Esophagus muscularis mucosa (tissue), 4 donors: ENCODE measurements around the gene NIBAN1. TPM values are rescaled to one million over a fixed set of nuclear protein-coding genes. Genes with fewer than 3 reads are reported as not detected.

Source experiments
- DNase-seq: peaks from one replicate; pipeline ENCODE4 v3.0.0-alpha.2; 2017; ENCODE audit errors: extremely low spot score
- H3K27ac ChIP-seq, 4 donors: fragments of 200-600 bp; sonication (generic); replicated peaks in 1 of 4; 1 replicate in 3 of 4; 2 replicates in 1 of 4; pipeline ENCODE4 v1.5.1; 2016 to 2019; ENCODE audit warnings: mild to moderate bottlenecking in 1 of 4
- H3K27me3 ChIP-seq, 4 donors: fragments of 200-600 bp; sonication (generic); one replicate each; pipeline versions ENCODE4 v1.5.1 to v1.6.0; 2016 to 2019
- H3K36me3 ChIP-seq, 4 donors: fragments of 200-600 bp; sonication (generic); one replicate each; pipeline ENCODE4 v1.5.1; 2016 to 2019
- H3K4me1 ChIP-seq, 4 donors: fragments of 200-600 bp; sonication (generic); one replicate each; pipeline ENCODE4 v1.5.1; 2016 to 2019
- H3K4me3 ChIP-seq, 4 donors: fragments of 200-600 bp; sonication (generic); 1 replicate in 2 of 4; 2 replicates in 2 of 4; pipeline ENCODE4 v1.5.1; 2016 to 2019; ENCODE audit warnings: mild to moderate bottlenecking in 4 of 4, moderate library complexity in 1 of 4
- H3K9me3 ChIP-seq, 4 donors: fragments of 200-600 bp; sonication (generic); 1 replicate in 3 of 4; 2 replicates in 1 of 4; pipeline ENCODE4 v1.5.1; 2016 to 2019
- EP300 ChIP-seq: sonication (generic); formaldehyde crosslinking; IDR thresholded peaks from one replicate; pipeline ENCODE4 v1.6.1; 2017; ENCODE audit warnings: antibody characterized with exemption
- POLR2A ChIP-seq: fragments of 450-650 bp; IDR thresholded peaks from one replicate; pipeline ENCODE4 v1.6.1; 2017; ENCODE audit warnings: antibody characterized with exemption, moderate library complexity, mild to moderate bottlenecking, low read depth
- POLR2AphosphoS5 ChIP-seq, 2 donors: sonication (generic); formaldehyde crosslinking; IDR thresholded peaks; one replicate each; pipeline ENCODE4 v1.6.1; 2017; ENCODE audit warnings: antibody characterized with exemption in 2 of 2
- WGBS: methylation state at CpG from one replicate; pipeline ENCODE4 v1.1.5; 2018; 5-methylcytosine and 5-hydroxymethylcytosine counted together
- intact Hi-C: fragments of 100-400 bp; cut with DNase I; formaldehyde crosslinking; loops from one replicate; pipeline ENCODE4 v1.15.1; 2023
- total RNA-seq, 4 donors: library from RNA; depleted of rRNA; stranded (reverse); fragments of >200 nt; gene quantifications; one replicate each; pipeline versions ENCODE4 v1.1.0 to v1.2.1, GENCODE V29; 2016
- TF ChIP-seq, protein P1 (sequence below), 3 experiments: fragments of 200-600 bp in 2 of 3; fragments of 450-650 bp in 1 of 3; sonication (generic) in 2 of 3; IDR thresholded peaks; one replicate each; pipeline ENCODE4 v1.5.1; 2017 to 2019; ENCODE audit warnings: antibody characterized with exemption in 3 of 3, mild to moderate bottlenecking in 2 of 3, moderate library complexity in 1 of 3

NIBAN1 gene
- total RNA-seq, 4 donors from 2014 or later, result 493 to 813 (median 584) TPM

DNA sequence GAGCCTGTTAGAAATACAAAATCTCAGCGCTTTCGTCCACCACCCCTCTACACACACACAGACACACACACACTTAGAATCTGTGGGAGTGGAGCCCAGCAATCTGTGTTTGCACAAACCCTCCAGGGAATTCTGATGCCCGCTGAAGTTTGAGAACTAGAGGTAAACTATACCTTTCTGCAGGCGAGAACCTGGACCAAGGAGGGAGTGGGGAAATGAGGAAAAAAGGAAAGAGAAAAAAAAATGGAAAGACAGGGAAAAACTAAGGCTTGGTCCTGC lies 468 bp upstream of the NIBAN1 start:
- DNase-seq, result no peak
- WGBS, result 59% methylated on average over 4 of the region's 4 CpGs
- no peaks in the 10 kb centered on the region for H3K27me3 ChIP-seq
- H3K36me3 ChIP-seq, result no peaks in the 10 kb centered on the region
- H3K27ac ChIP-seq, result peak overlapping the region; percentile 89 to 96 (median 95)
- peaks cover 9 to 31% (median 31%) of the 10 kb centered on the region in 4 donors for H3K4me1 ChIP-seq
- H3K9me3 ChIP-seq, result no peaks in the 10 kb centered on the region
- peak overlapping the region; percentile 73 to 97 (median 93) for H3K4me3 ChIP-seq
- TF ChIP-seq, protein P1, sequence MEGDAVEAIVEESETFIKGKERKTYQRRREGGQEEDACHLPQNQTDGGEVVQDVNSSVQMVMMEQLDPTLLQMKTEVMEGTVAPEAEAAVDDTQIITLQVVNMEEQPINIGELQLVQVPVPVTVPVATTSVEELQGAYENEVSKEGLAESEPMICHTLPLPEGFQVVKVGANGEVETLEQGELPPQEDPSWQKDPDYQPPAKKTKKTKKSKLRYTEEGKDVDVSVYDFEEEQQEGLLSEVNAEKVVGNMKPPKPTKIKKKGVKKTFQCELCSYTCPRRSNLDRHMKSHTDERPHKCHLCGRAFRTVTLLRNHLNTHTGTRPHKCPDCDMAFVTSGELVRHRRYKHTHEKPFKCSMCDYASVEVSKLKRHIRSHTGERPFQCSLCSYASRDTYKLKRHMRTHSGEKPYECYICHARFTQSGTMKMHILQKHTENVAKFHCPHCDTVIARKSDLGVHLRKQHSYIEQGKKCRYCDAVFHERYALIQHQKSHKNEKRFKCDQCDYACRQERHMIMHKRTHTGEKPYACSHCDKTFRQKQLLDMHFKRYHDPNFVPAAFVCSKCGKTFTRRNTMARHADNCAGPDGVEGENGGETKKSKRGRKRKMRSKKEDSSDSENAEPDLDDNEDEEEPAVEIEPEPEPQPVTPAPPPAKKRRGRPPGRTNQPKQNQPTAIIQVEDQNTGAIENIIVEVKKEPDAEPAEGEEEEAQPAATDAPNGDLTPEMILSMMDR (IDR thresholded peaks at IDR 0.05), result no peak
- TF ChIP-seq POLR2A (no peak), EP300 (no peak), POLR2AphosphoS5 (IDR thresholded peaks at IDR 0.05) (no peak)
- intact Hi-C loops, result loop anchor here (5.0 kb wide), 1 partner anchor 82 kb away; no protein-coding TSS in a partner anchor

DNA sequence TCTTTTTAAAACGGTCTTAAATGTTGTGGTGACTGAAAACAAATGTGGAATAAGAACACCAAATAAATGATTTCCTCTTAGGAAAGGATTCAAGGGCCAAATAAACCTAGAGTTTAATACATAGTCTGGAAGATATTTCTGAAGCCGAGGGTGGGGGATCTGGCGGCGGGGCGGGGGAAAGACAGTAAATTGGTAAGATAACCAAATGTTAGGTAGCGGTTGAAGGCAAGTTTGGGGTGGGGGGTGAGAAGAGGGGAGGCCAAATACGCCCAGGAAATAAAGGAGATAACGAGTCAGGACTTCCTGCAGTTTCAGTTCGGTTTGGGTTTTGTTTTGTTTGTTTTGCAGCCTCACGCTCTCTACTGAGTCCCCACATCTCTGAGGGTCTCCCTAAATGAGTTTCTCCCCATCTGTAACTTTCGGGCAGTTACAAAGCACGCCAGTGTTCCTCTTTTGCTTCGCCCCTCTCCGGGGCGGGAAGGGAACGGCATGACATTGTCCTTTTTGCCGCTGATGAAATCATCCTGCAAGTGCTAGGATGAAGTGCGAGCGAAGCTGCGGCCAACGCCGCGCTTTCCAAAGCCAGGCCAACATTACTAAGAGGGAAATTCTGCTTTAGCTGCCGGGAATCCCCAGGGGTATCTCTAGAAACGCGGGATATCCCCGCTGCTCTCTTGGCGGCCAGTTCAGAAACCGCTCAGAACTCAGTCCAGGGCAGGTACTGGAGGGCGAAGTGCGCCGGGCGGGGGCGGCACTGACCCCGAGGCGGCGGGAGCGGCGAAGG lies 844 bp downstream of the NIBAN1 start:
- Histone ChIP-seq H3K27me3 (no peaks in the 10 kb centered on the region), H3K4me3 (peak overlapping the region; percentile 73 to 97 (median 93)), H3K9me3 (no peaks in the 10 kb centered on the region), H3K27ac (peak overlapping the region; percentile 89 to 96 (median 95)), H3K36me3 (no peaks in the 10 kb centered on the region), H3K4me1 (peaks cover 13 to 44% (median 44%) of the 10 kb centered on the region in 4 donors)
- intact Hi-C loops, result loop anchor here (5.0 kb wide), 1 partner anchor 81 kb away; no protein-coding TSS in a partner anchor
- no peak for DNase-seq
- 4% methylated on average over 20 of the region's 39 CpGs for WGBS
- peak in 1 of 2 donors; percentile 49 for TF ChIP-seq POLR2AphosphoS5 (IDR thresholded peaks at IDR 0.05)
- TF ChIP-seq, protein P1 (IDR thresholded peaks at IDR 0.05), result no peak
- no peak for TF ChIP-seq EP300
- no peak for TF ChIP-seq POLR2A

DNA sequence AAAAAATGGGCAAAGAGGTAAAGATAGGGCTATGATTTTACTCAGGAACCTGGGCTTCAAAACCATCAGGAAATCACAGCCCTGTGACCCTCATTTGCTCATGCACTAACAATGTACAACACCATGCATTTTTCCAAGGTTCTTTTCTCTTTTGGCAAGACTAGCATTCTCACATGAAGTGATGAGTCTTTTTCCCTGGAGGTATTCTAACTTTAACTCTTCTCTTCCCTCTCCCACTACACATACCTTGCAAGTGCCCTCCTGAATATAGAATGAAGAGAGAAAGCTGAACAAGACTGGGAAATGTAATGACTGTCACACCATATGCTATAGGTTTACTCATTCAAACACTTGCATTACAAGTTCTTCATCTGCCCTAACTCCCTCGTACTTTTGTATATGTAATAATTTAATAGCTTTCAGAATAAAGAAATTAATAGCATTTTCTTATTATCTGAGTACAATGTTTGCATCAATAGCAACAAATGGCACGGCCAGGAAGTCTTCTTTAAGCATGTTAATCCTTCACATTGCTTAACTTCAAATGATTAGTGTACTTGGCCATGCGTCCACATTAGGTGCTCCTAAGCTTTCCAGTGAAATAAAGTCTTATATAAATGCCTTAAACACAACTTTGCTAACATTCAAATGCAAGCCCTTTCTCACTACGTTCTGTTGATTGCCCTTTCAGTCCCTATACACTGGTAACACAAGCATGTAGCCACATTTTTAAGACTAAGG lies 1.8 kb downstream of the NIBAN1 start:
- Histone ChIP-seq H3K9me3 (no peaks in the 10 kb centered on the region), H3K4me1 (peaks cover 18 to 51% (median 50%) of the 10 kb centered on the region in 4 donors), H3K4me3 (peak overlapping the region; percentile 73 to 97 (median 93)), H3K27me3 (no peaks in the 10 kb centered on the region), H3K36me3 (no peaks in the 10 kb centered on the region), H3K27ac (peak overlapping the region; percentile 89 to 96 (median 95))
- TF ChIP-seq, protein P1 (IDR thresholded peaks at IDR 0.05), result no peak
- TF ChIP-seq POLR2A (no peak), EP300 (no peak), POLR2AphosphoS5 (IDR thresholded peaks at IDR 0.05) (peak in 1 of 2 donors; percentile 41)
- 29% methylated on average over 4 of the region's 4 CpGs for WGBS
- DNase-seq, result no peak
- intact Hi-C loops, result loop anchor here (5.0 kb wide), 1 partner anchor 80 kb away; no protein-coding TSS in a partner anchor

DNA sequence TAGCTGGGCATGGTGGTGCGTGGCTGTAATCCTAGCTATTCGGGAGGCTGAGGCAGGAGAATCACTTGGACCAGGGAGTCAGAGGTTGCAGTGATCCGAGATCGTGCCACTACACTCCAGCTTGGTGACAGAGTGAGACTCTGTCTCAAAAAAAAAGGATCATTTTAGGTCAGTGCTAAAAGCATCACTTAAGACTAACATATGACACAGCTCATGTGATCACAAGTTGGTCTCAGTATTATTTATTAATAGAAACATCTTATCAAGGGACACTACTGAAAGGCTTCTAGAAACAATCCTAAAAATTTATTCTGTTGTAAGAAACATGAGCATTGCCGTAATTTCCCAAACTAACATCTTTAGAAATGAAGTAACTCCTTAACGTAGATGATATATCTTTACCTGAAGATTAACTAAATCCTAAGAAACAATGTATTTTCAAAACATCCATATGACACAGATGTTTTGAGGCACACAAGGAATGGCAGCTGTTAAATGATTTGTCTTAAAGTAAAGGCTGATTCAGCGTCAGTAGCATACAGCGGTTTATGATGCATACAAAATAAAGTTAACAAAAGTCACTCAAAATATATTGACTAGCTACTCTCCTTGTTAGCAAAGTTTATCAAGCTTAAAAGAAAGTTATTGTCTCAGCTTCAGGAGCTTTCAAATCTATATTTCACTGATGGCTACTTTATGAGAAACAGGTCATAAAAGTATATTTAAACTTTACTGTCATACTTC lies 2.6 kb downstream of the NIBAN1 start:
- no peaks in the 10 kb centered on the region for H3K36me3 ChIP-seq
- peak overlapping the region; percentile 73 to 97 (median 93) for H3K4me3 ChIP-seq
- H3K9me3 ChIP-seq, result no peaks in the 10 kb centered on the region
- 63% methylated on average over 8 of the region's 8 CpGs for WGBS
- no peak for TF ChIP-seq POLR2A
- no peak for TF ChIP-seq EP300
- TF ChIP-seq, protein P1 (IDR thresholded peaks at IDR 0.05), result no peak
- TF ChIP-seq POLR2AphosphoS5 (IDR thresholded peaks at IDR 0.05), result no peak
- no peak for DNase-seq
- no peaks in the 10 kb centered on the region for H3K27me3 ChIP-seq
- intact Hi-C loops, result loop anchor here (5.0 kb wide), 1 partner anchor 79 kb away; no protein-coding TSS in a partner anchor
- H3K4me1 ChIP-seq, result peaks cover 24 to 59% (median 58%) of the 10 kb centered on the region in 4 donors
- peak overlapping the region; percentile 89 to 96 (median 95) for H3K27ac ChIP-seq
